DLD1 (cell line): ENCODE data around the gene PLCH1.
"Not testable (repeated sequence)": the region's sequence is repeated elsewhere in the genome, so short reads cannot be mapped to it uniquely, and the experiment has no call there.

ENCODE experiments used
- in situ Hi-C: cut with HindIII; loops from 2 replicates; pipeline ENCODE4 v1.10.0; 2017; ENCODE audit warnings: low sequenced_read_pairs

Gene PLCH1

GRCh38 chr3:155651489-155652218 is 93.2 kb downstream of the PLCH1 start:
- in situ Hi-C loops = no loop called here

GRCh38 chr3:155648013-155648591 is 96.8 kb downstream of the PLCH1 start:
- in situ Hi-C loops = no loop called here

- in situ Hi-C loops = no loop called here
Observed at GRCh38 chr3:155647206-155647605, 97.7 kb downstream of the PLCH1 start.

GRCh38 chr3:155646669-155647068 is 98.2 kb downstream of the PLCH1 start:
- in situ Hi-C loops = no loop called here

- in situ Hi-C loops = no loop called here
Observed at GRCh38 chr3:155646128-155646527, 98.7 kb downstream of the PLCH1 start.

GRCh38 chr3:155643581-155644165 is 101.2 kb downstream of the PLCH1 start:
- in situ Hi-C loops = no loop called here

GRCh38 chr3:155641956-155642355 is 102.9 kb downstream of the PLCH1 start:
- in situ Hi-C loops = no loop called here

GRCh38 chr3:155640098-155640497 is 104.8 kb downstream of the PLCH1 start:
- in situ Hi-C loops = no loop called here

- in situ Hi-C loops = no loop called here
Observed at GRCh38 chr3:155639462-155640055, 105.3 kb downstream of the PLCH1 start.

- in situ Hi-C loops = not testable (repeated sequence)
Observed at GRCh38 chr3:155638461-155638860, 106.4 kb downstream of the PLCH1 start.

- in situ Hi-C loops = no loop called here
Observed at GRCh38 chr3:155637567-155637966, 107.3 kb downstream of the PLCH1 start.

- in situ Hi-C loops = no loop called here
Observed at GRCh38 chr3:155635056-155635455, 109.8 kb downstream of the PLCH1 start.

- in situ Hi-C loops = no loop called here
Observed at GRCh38 chr3:155634121-155634719, 110.7 kb downstream of the PLCH1 start.

- in situ Hi-C loops = no loop called here
Observed at GRCh38 chr3:155631323-155632019, 113.4 kb downstream of the PLCH1 start.

- in situ Hi-C loops = no loop called here
Observed at GRCh38 chr3:155629556-155629955, 115.3 kb downstream of the PLCH1 start.

GRCh38 chr3:155629056-155629455 is 115.8 kb downstream of the PLCH1 start:
- in situ Hi-C loops = no loop called here

GRCh38 chr3:155622647-155623046 is 122.2 kb downstream of the PLCH1 start:
- in situ Hi-C loops = not testable (repeated sequence)

- in situ Hi-C loops = not testable (repeated sequence)
Observed at GRCh38 chr3:155620552-155620951, 124.3 kb downstream of the PLCH1 start.

- in situ Hi-C loops = no loop called here
Observed at GRCh38 chr3:155619118-155619915, 125.6 kb downstream of the PLCH1 start.

GRCh38 chr3:155618543-155618942 is 126.3 kb downstream of the PLCH1 start:
- in situ Hi-C loops = no loop called here
